IgD-negative memory B cell (primary cell): Measurements from ENCODE around the gene CBX2. TPM values are rescaled to one million over a fixed set of nuclear protein-coding genes. Genes with fewer than 3 reads are reported as not detected.
A peak's percentile ranks its signal among the peaks of the same experiment; 100 is the strongest.

Source experiments
- H3K27ac Mint-ChIP-seq, 3 donors: one replicate each; pipeline ENCODE4 v1.8.0; 2020 to 2022; ENCODE audit warnings: mild to moderate bottlenecking in 3 of 3, mixed read lengths in 3 of 3, moderate library complexity in 1 of 3
- H3K27me3 Mint-ChIP-seq: one replicate; pipeline ENCODE4 v1.8.0; 2021; ENCODE audit warnings: mixed read lengths
- H3K36me3 Mint-ChIP-seq: one replicate; pipeline ENCODE4 v1.8.0; 2020; ENCODE audit warnings: mild to moderate bottlenecking, mixed read lengths
- H3K4me1 Mint-ChIP-seq, 3 donors: one replicate each; pipeline ENCODE4 v1.8.0; 2020 to 2022; ENCODE audit warnings: mixed read lengths in 3 of 3, mild to moderate bottlenecking in 1 of 3
- H3K4me3 Mint-ChIP-seq, 4 donors: one replicate each; pipeline ENCODE4 v1.8.0; 2020 to 2022; ENCODE audit warnings: mild to moderate bottlenecking in 4 of 4, mixed read lengths in 4 of 4, moderate library complexity in 3 of 4
- H3K9me3 Mint-ChIP-seq, 3 donors: one replicate each; pipeline ENCODE4 v1.8.0; 2020 to 2021; ENCODE audit warnings: mixed read lengths in 3 of 3, mild to moderate bottlenecking in 1 of 3
- polyA plus RNA-seq: library from polyadenylated mRNA; unstranded; fragments of 300-500 nt; fragmentation: Illumina TruSeq; gene quantifications from one replicate; pipeline ENCODE4 v1.2.3, GENCODE V29; 2021

CBX2 gene
- polyA plus RNA-seq, 1 donor from 2014 or later = 0.26 TPM

DNA sequence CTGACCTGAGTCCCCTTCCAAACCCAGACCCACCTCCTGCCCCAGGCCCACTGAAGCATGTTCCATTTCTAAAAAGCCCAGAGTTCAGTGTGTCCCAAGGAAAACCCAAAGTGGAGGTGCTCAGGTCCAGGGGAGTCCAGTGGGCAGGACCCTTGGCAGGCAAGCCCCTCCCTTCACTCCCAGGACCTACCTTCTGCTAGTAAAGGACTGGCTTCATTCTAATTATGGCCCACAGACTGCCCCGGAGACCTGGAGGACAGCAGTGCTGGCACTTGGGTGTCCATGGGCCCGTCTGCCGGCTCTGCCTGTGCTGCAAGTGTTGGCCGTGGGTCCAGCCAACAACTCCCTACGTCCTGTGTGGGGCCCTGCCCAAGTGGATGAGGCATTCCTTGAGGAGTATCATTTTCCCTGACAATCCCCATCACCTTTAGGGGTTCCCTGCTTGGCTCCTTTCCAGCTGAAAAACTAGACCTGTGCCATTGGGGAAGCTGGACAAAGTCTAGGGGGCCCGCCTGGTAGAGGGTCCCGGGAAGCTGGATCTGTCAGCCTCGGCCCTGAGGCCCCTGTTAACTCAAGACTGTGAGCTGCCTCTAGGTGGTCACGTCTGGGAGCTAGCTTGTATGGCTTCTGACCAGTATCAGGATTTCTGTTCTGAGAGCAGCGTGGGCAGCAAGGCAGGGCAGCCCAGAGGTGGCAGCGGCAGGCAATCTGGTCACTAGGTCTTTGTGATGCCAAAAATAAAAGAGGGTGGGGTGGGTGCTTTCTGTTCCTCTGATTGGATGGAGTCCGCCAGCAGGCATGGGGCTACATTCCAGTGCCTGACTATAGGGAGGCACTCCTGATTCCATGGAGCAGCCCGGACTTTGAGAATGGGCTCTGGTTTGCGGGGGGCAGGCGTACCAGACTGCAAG is 8.2 kb downstream of the CBX2 start:
- peak overlapping the region in 1 of 3 donors; percentile 79 for H3K27ac Mint-ChIP-seq
- no peaks in the 10 kb centered on the region for H3K36me3 Mint-ChIP-seq
- H3K9me3 Mint-ChIP-seq = no peaks in the 10 kb centered on the region
- H3K4me3 Mint-ChIP-seq = peak overlapping the region in 2 of 4 donors; percentile 16 to 56
- peaks cover 59% of the 10 kb centered on the region for H3K27me3 Mint-ChIP-seq
- peaks cover 0 to 2% (median 2%) of the 10 kb centered on the region in 3 donors for H3K4me1 Mint-ChIP-seq

- Mint-ChIP-seq H3K4me3 (peak overlapping the region in 1 of 4 donors; percentile 16), H3K9me3 (no peaks in the 10 kb centered on the region), H3K27ac (peak overlapping the region in 1 of 3 donors; percentile 79), H3K4me1 (no peaks in the 10 kb centered on the region), H3K36me3 (no peaks in the 10 kb centered on the region), H3K27me3 (peaks cover 53% of the 10 kb centered on the region)
Observed at GRCh38 chr17:79786930-79787643, 9.1 kb downstream of the CBX2 start.

- H3K9me3 Mint-ChIP-seq = no peaks in the 10 kb centered on the region
Observed at GRCh38 chr17:79788455-79788854, 10.5 kb downstream of the CBX2 start.

GRCh38 chr17:79788989-79789942 is 11.3 kb downstream of the CBX2 start:
- Mint-ChIP-seq H3K9me3 (no peaks in the 10 kb centered on the region), H3K36me3 (peaks cover 2% of the 10 kb centered on the region), H3K4me1 (peaks cover 0 to 4% (median 3%) of the 10 kb centered on the region in 3 donors), H3K27ac (peak overlapping the region in 2 of 3 donors; percentile 52 to 71), H3K27me3 (peaks cover 49% of the 10 kb centered on the region), H3K4me3 (peak overlapping the region in 3 of 4 donors; percentile 38 to 65 (median 41))

More at GRCh38 chr17:79788455-79788854, 10.5 kb downstream of the CBX2 start:
- Mint-ChIP-seq H3K4me3 (peak overlapping the region in 1 of 4 donors; percentile 43), H3K27me3 (peaks cover 49% of the 10 kb centered on the region), H3K27ac (peak overlapping the region in 1 of 3 donors; percentile 52), H3K36me3 (no peaks in the 10 kb centered on the region), H3K4me1 (peaks cover 0 to 4% (median 3%) of the 10 kb centered on the region in 3 donors)

DNA sequence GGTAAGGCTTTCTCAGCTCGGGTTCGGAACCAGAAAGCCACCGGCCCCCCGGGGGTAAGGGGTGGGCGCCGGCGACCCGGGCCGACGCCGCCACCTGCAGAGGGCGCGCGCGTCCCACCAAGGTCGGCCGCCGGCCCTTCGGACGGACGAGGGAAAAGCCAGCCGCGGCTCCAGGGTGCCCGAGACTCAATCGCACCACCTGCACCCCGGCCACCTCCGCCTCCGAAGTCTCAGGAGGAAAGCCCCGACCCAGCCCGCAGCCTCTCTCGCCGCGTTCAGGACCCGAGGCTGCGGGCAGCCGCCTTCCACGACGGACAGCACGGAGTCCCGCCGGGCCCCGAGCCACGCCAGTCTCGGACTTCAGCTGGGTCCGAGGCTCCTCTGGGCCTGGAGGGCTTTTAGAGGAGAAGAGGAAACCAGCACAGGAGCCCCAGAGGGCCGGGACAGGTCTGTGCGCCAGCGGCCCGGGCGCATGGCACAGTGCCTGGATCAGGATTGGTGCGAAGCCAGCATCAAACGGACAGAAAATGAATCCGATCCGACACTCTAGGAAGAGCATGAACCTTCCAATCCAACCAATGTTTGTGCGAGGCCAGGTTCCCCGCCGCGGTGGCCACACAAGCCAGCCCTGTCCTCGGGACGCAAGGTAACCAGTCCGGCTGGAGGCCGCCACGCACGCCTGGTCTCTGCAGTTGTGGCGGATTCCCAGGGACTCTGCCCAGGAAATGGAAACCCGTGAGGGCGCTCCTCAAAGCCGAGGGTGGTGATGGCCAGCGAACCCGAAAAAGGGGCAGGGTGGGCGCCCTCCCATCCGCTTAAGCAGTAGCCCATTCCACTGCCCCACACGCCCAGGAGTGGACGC is 12.2 kb downstream of the CBX2 start:
- peaks cover 2% of the 10 kb centered on the region for H3K36me3 Mint-ChIP-seq
- H3K4me3 Mint-ChIP-seq = no peak overlapping the region
- no peaks in the 10 kb centered on the region for H3K9me3 Mint-ChIP-seq
- H3K27me3 Mint-ChIP-seq = peaks cover 48% of the 10 kb centered on the region
- H3K27ac Mint-ChIP-seq = peak overlapping the region in 2 of 3 donors; percentile 23 to 53
- peaks cover 0 to 4% (median 3%) of the 10 kb centered on the region in 3 donors for H3K4me1 Mint-ChIP-seq

DNA sequence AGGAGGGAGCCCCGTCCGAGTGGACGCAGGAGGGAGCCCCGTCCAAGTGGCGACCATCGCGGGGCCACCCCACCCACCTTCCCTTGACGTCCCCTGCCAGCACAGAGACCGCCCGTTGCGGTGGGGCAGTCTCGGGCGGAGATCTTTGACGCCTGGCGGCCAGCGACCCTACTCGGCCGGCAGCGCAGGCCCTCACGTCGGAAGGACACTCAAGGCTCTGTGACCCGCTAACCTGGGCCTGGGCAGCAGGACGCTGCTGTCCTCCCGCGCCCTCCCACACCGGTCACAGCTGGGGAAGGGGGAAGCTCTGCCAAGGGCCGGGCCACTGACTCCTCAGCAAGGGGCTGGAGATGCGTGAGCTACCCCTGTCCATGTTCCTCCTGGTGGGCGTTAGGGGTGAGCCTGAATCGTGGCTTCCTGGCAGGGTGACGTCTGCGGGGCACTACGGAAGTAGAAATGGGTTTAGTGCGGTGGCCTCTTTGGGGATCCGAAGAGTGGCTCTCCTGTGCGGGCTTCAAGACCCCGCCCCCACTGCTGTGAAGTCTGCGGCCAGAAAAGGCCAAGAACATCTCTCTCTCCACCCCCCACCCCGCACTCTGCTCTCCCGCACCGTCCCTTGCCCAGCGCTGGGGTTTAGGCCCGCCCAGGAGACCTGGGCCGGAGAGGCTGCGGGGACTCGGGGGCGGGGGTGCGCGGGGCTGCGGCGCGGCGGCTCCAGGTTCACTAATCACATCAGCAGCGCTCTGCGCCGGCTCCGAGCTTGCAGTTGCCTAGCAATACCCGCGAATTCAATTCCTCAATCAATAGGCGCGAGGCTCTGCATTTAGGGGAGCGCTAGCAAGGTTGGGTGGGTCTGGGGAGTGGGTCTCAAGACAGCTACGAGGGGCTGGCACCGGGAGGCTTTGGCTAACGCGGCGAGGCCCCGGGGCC is 13.1 kb downstream of the CBX2 start:
- peak overlapping the region in 1 of 4 donors; percentile 37 for H3K4me3 Mint-ChIP-seq
- H3K27ac Mint-ChIP-seq = peak overlapping the region in 2 of 3 donors; percentile 23 to 68
- peaks cover 2% of the 10 kb centered on the region for H3K36me3 Mint-ChIP-seq
- H3K27me3 Mint-ChIP-seq = peaks cover 44% of the 10 kb centered on the region
- peaks cover 0 to 9% (median 4%) of the 10 kb centered on the region in 3 donors for H3K4me1 Mint-ChIP-seq
- H3K9me3 Mint-ChIP-seq = no peaks in the 10 kb centered on the region

- Mint-ChIP-seq H3K9me3 (no peaks in the 10 kb centered on the region), H3K4me1 (peaks cover 0 to 12% (median 4%) of the 10 kb centered on the region in 3 donors), H3K27ac (peak overlapping the region in 1 of 3 donors; percentile 79), H3K36me3 (peaks cover 2% of the 10 kb centered on the region), H3K4me3 (peak overlapping the region in 2 of 4 donors; percentile 68 to 74), H3K27me3 (peaks cover 38% of the 10 kb centered on the region)
Observed at GRCh38 chr17:79791735-79792161, 13.8 kb downstream of the CBX2 start.

GRCh38 chr17:79792341-79792871 is 14.5 kb downstream of the CBX2 start:
- Mint-ChIP-seq H3K9me3 (no peaks in the 10 kb centered on the region), H3K4me1 (peaks cover 0 to 12% (median 4%) of the 10 kb centered on the region in 3 donors), H3K27ac (peak overlapping the region; percentile 67 to 81 (median 79)), H3K36me3 (peaks cover 2% of the 10 kb centered on the region), H3K4me3 (peak overlapping the region in 3 of 4 donors; percentile 62 to 74 (median 68)), H3K27me3 (peaks cover 31% of the 10 kb centered on the region)

- Mint-ChIP-seq H3K27ac (peak overlapping the region in 1 of 3 donors; percentile 70), H3K4me1 (peaks cover 0 to 12% (median 4%) of the 10 kb centered on the region in 3 donors), H3K9me3 (no peaks in the 10 kb centered on the region), H3K27me3 (peaks cover 26% of the 10 kb centered on the region), H3K4me3 (peak overlapping the region in 2 of 4 donors; percentile 32 to 47), H3K36me3 (peaks cover 2% of the 10 kb centered on the region)
Observed at GRCh38 chr17:79792984-79793923, 15.3 kb downstream of the CBX2 start.

- peaks cover 3 to 12% (median 4%) of the 10 kb centered on the region in 3 donors for H3K4me1 Mint-ChIP-seq
- peak overlapping the region in 2 of 4 donors; percentile 32 to 47 for H3K4me3 Mint-ChIP-seq
- H3K27ac Mint-ChIP-seq = peak overlapping the region in 1 of 3 donors; percentile 70
- H3K36me3 Mint-ChIP-seq = peaks cover 2% of the 10 kb centered on the region
- H3K27me3 Mint-ChIP-seq = peaks cover 22% of the 10 kb centered on the region
- no peaks in the 10 kb centered on the region for H3K9me3 Mint-ChIP-seq
Observed at GRCh38 chr17:79793924-79794304, 16.0 kb downstream of the CBX2 start.

- H3K27me3 Mint-ChIP-seq = peaks cover 24% of the 10 kb centered on the region
Observed at GRCh38 chr17:79794659-79795511, 16.9 kb downstream of the CBX2 start.

More at GRCh38 chr17:79794659-79795511, 16.9 kb downstream of the CBX2 start:
- H3K9me3 Mint-ChIP-seq = peaks cover 0 to 2% (median 0%) of the 10 kb centered on the region in 3 donors
- H3K27ac Mint-ChIP-seq = peak overlapping the region in 1 of 3 donors; percentile 65
- H3K4me1 Mint-ChIP-seq = peaks cover 3 to 12% (median 4%) of the 10 kb centered on the region in 3 donors
- H3K36me3 Mint-ChIP-seq = peaks cover 2% of the 10 kb centered on the region
- H3K4me3 Mint-ChIP-seq = peak overlapping the region in 1 of 4 donors; percentile 20
